ENCODE data around the gene KRTAP4-7.
"Not testable (repeated sequence)": the region's sequence is repeated elsewhere in the genome, so short reads cannot be mapped to it uniquely, and the experiment has no call there.

Gene KRTAP4-7

DNA sequence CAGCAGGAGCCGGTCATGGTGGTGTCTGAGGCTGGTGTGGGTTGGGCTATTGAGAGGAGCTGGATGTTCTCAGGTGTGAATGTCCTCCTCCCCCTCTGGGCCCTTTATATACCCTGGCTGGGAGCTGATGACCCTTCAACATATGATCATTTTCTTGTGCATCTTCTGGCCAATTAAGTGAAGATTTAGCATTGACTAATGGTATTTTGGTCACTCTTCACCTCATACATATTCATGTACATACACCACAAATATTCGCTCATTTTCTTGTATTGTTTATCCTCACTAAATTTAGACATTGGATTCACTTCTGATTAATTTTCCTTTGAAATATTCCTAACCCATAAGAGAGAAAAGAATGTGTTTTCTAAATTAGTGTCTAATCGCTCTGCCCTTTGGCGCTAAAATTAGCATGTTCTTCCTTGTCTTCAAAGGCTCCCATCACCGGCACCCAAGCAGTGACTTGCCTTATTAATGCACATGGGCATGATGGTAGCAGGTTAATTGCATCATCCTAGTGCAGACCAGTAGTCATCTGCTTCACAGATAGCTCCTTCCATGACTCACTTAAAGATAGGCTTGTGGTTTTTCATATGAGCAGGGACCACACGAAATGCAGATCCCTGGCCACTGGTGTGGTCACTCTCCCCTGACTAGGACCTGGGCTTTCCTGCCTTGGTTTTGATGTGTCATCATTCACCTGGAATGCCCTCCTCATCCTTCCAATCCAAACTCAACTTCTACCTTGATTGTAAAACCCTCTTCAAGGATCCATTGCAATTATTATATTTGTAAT is 17.9 kb upstream of the KRTAP4-7 start, which contains the start of gene KRTAP2-4:
TSS of gene KRTAP2-4 (minus strand) at position 51 of the 796 bp plus-strand sequence. CDS start at position 17, 34 bp downstream.
- DNase-seq = no peak

DNA sequence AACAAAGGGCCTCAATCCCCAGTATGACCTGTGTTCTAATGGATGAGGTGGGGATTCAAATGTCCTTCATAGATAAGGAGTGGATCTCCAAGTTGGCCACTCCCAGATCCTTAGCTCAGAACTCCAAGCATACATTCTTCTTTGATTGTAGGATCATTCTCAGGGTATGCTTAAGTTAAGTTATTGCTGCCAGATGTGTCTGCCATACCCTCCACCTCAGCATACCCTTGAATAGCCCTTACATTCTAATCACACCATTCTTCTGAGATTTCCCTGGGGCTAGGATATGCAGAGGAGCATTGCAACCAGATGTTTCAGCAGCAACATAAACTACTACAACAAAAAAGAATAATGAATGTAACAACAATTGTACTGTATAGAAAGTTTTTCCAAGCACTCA is 16.7 kb upstream of the KRTAP4-7 start:
- no peak for DNase-seq

DNA sequence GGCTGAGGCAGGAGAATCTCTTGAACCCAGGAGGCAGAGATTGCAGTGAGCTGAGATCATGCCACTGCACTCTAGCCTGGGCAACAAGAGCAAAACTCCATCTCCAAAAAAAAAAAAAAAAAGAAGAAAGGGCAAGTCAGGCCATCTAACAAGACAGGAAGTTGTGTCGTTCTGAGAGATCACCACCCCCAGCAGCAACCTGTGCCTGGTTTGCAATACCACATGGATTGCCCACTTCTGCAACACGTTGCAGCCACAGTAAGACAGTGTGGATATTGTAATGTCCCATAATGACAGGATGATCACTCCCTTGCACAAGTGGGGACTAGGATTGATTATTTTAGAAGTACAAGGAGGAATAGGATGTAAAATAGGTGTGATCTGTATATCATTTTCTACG is 14.9 kb upstream of the KRTAP4-7 start:
- DNase-seq = no peak

DNA sequence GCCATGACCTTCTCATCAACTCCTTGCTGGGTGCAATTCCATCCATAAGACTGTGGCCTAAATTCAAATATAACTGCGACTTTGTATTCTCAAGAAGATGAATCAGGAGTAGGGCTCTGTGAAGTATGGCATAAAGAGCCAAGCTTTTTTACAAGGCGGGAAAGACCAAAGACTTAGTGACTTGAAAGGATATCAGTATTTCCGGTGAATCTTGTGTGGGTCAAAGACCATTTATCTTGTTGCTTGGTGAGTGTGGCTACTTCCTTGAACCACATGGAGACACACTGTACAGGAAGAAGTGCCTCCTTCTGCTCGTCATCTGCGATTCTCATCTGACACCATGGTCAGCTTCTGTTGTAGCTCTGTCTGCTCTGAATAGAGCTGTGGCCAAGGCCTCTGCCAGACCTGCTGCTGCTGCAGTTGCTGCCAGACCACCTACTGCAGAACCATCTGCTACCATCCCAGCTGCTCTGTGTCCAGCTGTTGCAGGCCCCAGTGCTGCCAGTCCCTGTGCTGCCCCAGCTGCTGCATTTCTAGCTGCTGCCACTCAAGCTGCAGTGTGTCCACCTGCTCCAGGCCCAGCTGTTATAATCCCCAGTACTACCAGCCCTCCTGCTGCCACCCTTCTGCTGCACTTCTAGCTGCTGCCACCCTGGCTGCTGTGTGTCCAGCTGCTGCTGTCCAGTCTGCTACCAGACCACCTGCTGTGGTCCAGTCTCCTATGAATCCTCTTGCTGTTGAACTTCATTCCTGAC is 12.2 kb upstream of the KRTAP4-7 start:
- no peak for DNase-seq

DNA sequence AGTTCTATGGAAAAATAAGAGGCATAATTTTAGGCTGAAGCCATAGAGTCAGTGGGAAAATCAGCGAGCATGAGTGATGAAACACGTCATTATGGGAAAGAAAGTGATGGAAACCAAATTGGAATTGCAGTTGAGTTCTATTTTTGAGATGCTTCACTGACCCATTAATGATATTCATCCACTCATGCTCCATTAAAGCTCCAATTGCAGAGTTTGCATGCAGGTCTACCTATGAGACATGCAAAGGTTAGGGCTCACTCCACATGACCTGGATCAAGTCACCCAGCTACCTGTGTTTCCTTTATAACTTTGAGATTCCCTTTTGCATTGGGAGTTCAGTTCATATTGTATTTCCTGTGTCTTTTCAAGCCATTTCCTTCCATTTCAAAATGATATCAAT is 10.3 kb upstream of the KRTAP4-7 start:
- DNase-seq = no peak

DNA sequence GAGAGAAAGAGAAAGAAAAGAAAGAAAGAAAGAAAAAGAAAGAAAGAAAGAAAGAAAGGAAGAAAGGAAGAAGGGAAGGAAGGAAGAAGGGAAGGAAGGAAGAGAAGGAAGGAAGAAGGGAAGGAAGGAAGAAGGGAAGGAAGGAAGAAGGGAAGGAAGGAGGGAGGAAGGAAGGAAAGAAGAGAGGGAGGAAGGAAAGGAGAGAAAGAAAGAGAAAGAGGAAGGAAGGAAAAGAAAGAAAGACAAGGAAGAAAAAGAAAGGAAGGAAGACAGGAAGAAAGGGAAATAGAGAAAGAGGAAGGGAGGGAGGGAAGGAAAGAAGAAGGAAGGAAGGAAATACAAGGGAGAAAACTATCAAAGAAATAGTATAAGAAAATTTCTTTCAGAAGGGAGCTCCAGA is 7.2 kb upstream of the KRTAP4-7 start:
- DNase-seq = no peak

DNA sequence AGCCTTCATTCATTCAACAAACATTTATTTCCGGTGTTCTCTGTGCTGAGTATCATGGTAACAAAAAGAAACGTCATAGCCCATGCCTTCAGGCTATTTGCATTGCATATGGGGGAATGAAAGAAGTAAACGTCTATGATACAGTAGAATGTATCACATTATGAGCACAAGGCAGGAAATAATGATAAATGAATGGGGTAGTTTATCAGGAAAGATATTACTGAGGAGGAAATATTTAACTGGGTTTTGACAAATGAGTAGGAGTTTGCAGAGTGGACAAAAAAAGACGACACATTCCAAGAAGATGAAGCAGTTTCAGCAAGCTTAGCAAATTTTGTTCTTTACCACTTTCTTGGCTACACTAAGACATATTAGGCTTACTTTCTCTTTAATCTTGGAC is 1.3 kb upstream of the KRTAP4-7 start:
- DNase-seq = no peak

DNA sequence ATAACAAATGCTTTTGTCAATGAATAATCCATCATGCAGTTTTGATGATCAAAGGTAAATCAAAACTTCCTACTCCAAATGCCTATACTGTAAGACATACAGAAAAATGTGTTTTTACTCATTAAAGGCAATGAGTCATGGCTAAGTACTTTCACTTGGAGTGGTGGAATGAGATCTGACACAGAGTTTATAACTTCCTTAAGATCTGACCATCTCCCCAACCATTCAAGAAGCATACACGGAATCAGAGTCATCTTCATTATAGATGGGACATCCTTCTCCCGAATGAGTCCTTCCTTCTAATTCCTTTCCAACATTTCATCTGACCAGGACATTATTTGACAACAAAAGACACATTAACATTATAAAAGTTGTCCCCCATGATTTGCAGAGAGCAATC is 523 bp upstream of the KRTAP4-7 start:
- not testable (repeated sequence) for DNase-seq

DNA sequence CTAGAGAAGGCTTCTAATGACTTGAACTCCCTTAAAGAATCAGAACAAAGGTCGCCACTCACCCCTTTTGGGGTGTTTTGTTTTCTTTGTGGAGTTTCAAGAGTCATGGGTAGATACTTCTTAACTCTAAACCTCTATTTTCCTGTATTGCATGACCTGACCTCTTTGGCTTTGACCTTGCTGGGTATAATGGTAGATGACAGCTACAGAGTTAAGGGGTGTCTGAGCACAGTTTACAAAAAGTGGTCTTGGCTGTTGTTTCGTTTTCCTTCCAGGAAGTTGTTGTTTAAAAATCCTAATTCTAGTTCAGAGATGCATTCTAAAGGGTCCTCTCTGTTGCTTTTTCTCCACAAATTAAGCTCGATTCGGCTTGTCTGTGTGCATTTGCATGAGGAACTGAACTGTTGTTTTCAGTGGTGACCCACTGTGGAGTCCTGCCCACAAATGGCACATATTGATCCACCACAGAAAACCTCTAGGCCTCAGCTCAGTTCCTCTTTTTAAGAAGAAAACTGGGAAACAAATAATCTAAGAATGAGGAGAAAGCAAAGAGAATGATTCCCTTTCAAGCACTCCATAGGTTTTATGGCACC is 4.9 kb downstream of the KRTAP4-7 start:
- not testable (repeated sequence) for DNase-seq

DNA sequence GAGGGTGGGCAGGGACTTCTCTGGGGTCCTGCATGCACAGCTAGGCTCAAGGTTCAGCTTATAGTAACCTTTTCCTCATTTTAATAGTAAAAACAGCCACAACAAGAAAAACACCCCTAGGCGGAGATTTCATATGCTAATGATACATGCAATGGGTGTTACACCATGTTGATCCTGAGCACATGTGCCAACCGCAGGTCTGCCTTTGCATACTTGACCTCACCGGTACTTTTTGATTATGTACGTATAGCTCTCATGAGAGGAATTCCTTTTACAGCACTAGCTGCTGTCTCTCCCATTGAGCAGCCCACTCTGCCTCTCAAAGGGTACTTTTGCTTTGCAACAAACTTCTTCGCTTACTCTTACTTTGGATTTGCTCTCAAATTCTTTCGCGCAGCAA is 12.1 kb downstream of the KRTAP4-7 start:
- no peak for DNase-seq

DNA sequence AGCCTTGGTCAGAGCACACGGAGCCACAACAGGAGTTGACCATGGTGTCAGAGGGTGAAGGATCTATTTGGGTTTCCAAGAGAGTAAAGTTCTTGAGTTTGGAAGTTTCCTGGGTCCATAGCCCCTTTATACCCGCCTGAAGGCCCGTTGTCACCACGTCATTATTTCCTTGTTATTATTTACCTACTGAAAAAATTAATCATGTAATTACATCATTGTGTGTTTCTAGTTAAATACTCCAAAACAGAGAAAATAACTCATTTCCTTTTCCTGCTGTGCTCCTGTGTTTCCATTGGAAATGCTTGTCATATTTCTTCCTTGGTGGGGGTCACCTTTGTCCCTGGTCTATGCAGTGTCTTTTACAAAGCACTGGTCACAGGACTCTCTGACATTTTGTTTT is 14.1 kb downstream of the KRTAP4-7 start, which contains the start of gene KRTAP4-8:
TSS of gene KRTAP4-8 (minus strand) at position 101 of the 400 bp plus-strand sequence. CDS start at position 43, 58 bp downstream.
- DNase-seq = no peak

DNA sequence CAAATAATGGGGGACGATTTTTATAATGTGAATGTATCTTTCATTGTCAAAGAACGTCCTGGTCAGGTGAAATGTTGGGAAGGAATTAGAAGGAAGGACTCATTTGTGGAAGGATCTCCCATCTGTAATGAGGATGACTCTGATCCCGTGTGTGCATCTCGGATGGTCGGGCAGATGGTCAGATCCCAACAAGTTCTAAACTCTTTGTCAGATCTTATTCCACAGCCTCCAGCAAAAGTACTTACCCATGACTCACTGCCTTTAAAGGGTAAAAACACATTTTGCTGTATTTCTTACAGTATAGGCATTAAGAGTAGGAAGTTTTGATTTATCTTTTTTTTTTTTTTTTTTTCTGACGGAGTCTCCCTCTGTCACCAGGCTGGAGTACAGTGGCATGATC is 14.5 kb downstream of the KRTAP4-7 start:
- no peak for DNase-seq

DNA sequence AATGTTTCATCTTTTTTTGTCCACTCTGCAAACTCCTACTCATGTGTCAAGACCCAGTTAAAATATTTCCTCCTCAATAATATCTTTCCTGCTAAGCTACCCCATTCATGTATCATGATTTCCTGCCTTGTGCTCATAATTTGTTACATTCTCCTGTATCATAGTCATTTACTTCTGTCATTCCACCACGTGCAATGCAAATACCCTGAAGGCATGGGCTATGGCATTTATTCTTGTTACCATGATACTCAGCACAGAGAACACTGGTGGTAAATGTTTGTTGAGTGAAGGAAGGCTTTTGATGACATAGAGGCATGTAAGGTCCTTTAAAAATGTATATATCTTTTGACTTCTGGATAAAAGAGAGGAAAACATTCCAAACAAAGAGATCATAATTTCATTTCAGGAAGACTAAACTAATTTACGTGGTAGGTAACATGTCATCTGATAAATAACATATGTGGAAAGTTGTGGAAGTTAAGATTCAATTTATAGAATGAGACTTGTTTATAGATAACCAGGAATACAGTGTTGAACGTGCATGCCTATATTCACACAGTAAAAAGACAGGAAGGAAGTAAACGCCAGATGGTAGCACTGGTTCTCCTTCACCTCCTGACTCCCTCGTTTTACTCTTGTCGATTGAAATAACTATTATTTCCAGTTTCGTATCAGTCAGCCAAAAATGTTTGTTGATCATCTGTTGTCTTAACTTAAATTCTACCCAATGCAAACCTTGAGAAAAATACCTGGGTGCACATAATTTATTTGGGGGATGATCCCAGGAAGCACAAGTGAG is 15.9 kb downstream of the KRTAP4-7 start:
- DNase-seq = not testable (repeated sequence)

DNA sequence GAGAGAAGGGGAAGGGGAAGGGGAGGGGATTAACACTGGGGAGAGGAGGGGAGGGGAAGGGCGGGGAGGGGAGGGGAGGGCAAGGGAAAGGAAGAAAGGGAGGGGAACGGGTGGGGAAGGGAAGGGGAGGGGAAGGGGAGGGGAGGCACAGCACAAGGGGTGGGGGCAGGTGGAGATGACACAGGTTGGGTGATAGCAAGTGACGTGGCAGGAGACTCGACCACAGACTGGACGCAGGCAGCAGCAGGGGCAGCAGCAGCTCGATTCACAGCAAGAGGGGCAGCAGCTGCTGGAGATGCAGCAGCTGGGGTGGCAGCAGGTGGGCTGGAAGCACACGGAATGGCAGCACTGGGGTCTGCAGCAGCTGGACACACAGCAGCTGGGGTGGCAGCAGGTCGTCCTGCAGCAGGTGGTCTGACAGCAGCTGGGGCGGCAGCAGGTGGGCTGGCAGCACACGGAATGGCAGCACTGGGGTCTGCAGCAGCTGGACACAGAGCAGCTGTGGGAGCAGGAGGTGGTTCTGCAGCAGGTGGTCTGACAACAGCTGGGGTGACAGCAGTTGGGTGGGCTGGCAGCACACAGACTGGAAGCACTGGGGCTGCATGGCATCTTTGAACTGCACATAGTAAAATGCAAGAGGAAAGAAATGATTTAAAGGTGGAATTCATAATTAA is 17.8 kb downstream of the KRTAP4-7 start, which contains the start of gene KRTAP4-16:
TSS of gene KRTAP4-16 (minus strand) at position 624 of the 674 bp plus-strand sequence. CDS start at position 624, 0 bp downstream.
- no peak for DNase-seq

DNA sequence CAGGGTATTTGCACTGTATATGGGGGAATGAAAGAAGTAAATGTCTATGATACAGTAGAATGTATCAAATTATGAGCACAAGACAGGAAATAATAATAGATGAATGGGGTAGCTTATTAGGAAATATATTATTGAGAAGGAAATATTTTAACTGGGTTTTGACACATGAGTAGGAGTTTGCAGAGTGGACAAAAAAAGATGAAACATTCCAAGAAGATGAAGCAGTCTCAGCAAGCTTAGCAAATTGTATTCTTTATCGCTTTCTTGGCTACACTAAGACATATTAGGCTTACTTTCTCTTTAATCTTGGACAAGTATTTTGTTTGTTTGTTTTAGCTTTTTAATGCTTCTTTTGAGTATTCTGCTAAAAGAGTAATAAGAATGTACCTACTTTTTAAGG is 19.9 kb downstream of the KRTAP4-7 start:
- DNase-seq = no peak

DNA sequence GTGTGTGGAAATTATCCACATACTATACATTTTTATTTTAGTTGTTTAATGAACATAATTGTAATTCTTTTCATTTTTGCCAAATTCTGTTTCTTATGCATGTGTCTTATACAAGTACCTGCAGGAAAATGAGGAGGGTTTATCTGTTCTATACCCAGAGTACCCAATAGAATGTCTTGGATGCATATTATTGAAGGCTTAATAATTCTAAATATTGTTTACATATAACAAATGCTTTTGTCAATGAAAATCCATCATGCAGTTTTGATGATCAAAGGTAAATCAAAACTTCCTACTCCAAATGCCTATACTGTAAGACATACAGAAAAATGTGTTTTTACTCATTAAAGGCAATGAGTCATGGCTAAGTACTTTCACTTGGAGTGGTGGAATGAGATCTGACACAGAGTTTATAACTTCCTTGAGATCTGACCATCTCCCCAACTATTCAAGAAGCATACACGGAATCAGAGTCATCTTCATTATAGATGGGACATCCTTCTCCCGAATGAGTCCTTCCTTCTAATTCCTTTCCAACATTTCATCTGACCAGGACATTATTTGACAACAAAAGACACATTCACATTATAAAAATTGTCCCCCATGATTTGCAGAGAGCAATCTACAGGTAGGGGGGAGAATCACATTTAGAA is 20.6 kb downstream of the KRTAP4-7 start:
- not testable (repeated sequence) for DNase-seq

DNA sequence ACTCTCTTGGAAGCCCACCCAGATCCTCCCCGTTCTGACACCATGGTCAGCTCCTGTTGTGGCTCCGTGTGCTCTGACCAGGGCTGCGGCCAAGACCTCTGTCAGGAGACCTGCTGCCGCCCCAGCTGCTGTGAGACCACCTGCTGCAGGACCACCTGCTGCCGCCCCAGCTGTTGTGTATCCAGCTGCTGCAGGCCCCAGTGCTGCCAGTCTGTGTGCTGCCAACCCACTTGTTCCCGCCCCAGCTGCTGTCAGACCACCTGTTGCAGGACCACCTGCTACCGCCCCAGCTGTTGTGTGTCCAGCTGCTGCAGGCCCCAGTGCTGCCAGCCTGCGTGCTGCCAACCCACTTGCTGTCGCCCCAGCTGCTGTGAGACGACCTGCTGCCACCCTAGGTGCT is 21.4 kb downstream of the KRTAP4-7 start, which contains the start of gene KRTAP4-9:
TSS of gene KRTAP4-9 (plus strand) at position 43 of the 400 bp plus-strand sequence. CDS start at position 43, 0 bp downstream.
- DNase-seq = not testable (repeated sequence)

DNA sequence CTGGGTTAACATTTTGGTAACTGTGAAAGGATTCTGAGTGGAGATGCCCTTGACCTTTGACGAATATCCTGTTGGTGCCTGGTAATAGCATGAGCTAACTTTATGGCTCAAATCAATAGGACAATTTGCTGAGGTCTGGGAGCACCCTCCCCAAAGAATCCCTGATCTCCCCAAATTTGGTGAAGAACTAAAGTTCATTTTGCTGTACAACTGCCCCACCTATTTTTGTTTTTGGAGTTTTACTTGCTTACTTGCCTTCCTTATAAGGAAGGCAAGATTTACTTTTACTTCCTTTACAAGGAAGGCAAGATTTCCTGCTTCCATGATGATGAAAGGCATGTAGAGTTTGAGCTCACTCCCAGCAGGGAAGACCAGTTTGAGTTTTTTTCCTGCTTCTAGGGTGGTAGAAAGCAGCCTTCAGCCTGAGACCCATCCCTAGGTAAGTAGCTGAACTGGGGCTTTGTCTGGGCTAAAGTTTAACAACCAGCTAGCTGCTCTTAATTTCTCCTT is 24.0 kb downstream of the KRTAP4-7 start:
- DNase-seq = no peak

DNA sequence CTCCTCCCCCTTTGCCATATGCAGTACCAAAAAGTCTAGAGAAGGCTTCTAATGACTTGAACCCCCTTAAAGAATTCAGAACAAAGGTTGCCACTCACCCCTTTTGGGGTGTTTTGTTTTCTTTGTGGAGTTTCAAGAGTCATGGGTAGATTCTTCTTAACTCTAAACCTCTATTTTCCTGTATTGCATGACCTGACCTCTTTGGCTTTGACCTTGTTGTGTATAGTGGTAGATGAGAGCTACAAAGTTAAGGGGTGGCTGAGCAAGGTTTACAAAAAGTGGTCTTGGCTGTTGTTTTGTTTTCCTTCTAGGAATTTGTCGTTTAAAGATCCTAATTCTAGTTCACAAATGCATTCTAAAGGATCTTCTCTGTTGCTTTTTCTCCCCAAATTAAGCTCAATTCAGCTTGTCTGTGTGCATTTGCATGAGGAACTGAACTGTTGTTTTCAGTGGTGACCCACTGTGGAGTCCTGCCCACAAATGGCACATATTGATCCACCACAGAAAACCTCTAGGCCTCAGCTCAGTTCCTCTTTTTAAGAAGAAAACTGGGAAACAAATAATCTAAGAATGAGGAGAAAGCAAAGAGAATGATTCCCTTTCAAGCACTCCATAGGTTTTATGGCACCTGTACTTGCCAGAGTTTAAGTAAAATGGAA is 24.9 kb downstream of the KRTAP4-7 start:
- not testable (repeated sequence) for DNase-seq

DNA sequence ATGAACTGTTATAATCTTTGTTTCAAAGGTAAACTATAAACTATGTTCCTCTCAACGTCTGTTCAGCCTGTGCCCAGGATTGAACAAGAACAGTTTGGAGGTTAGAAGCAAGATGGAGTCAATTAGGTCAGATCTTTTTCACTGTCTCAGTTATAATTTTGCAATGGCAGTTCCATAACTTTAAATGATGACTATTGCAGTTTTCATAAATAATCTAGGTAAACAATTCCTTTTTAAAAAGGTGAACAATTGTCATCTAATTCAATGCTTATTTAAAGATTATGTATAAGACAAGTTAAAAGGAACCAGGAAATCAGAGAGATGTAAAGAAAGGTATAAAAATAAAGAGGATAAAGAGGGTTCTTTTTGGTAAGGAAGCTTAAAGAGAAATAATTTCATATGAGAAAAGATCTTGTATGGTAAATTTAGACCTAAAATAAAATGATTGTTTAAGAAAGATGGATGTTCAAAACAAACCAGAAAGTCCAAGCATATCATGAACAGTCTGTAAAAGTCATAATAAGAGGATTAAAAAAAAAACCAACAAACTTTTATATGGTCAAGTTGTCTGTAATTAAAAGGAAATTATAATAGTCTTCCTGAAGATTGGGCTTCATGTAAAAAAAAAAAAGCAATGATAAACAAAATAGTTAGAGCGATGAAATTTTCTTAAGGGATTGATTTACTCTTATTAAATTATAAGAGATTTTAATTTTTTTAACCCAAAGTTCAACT is 27.4 kb downstream of the KRTAP4-7 start:
- no peak for DNase-seq

Data from CD4-positive, alpha-beta T cell treated with Interleukin-1 beta for 1 hour (primary cell).